GM12801 (cell line): ENCODE measurements around the gene POU3F1.

Experiments
- CTCF ChIP-seq: IDR thresholded peaks from one replicate; pipeline ENCODE4 v1.5.1; 2011; ENCODE audit warnings: control low read depth; ENCODE audit not compliant: insufficient read length; ENCODE audit errors: extremely low read depth

The POU3F1 gene

GRCh38 chr1:38027201-38028104 lies 19.1 kb downstream of the POU3F1 start:
- no peak for TF ChIP-seq CTCF

- TF ChIP-seq CTCF: no peak
These were observed 19.9 kb downstream of the POU3F1 start for GRCh38 chr1:38026592-38027200.

- TF ChIP-seq CTCF: no peak
These were observed 20.9 kb downstream of the POU3F1 start for GRCh38 chr1:38025664-38026063.

GRCh38 chr1:38025233-38025632 lies 21.4 kb downstream of the POU3F1 start:
- TF ChIP-seq CTCF: no peak

- TF ChIP-seq CTCF: no peak
These were observed 23.8 kb downstream of the POU3F1 start for GRCh38 chr1:38022810-38023209.

- no peak for TF ChIP-seq CTCF
These were observed 24.6 kb downstream of the POU3F1 start for GRCh38 chr1:38021969-38022368.

GRCh38 chr1:38020396-38020795 lies 26.2 kb downstream of the POU3F1 start:
- no peak for TF ChIP-seq CTCF
